ENCODE results near the gene SOST.
"Not testable (repeated sequence)": the region's sequence is repeated elsewhere in the genome, so short reads cannot be mapped to it uniquely, and the experiment has no call there.

The SOST gene

GRCh38 chr17:43758497-43759174 is at the start of gene SOST:
TSS of gene SOST (minus strand) at chr17:43758791. CDS start at chr17:43758741, 50 bp downstream.
- DNase-seq = no peak

- DNase-seq = no peak
These were observed 49.5 kb upstream of the SOST start for GRCh38 chr17:43808076-43808475.

DNA sequence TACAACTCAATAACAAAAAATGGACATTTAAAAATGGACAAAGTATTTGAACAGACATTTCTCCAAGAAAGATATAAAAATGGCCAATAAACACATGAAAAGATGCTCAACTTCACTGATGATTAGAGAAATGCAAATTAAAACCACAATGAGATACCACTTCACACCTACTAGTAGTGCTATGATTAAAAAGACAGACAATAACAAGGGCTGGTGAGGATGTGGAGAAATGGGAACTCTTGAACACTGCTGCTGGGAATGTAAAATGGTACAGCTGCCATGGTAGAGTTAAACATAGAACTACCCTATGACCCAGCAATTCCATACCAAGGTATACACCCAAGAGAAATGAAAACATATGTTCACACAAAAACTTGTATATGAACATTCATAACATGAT is 46.5 kb upstream of the SOST start:
- no peak for DNase-seq

DNA sequence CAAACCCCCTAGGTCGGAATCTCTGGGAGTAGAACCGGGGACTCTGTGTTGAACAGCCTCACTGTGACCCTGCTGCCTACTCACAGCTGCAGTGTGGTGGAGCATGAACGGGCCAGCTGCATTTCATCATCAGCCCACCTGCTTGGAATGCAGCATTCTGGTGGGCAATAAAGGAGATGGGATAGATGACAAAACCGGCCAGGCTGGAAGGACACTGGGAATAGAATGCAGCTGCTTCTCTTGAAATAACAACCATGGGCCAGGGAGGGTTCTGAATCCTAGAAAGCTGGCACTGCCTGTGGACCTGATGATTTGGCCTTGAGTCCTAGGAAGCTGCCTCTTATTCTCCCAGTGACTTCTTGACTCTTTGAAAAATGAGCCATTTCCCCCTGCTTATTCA is 45.2 kb upstream of the SOST start:
- DNase-seq = no peak

DNA sequence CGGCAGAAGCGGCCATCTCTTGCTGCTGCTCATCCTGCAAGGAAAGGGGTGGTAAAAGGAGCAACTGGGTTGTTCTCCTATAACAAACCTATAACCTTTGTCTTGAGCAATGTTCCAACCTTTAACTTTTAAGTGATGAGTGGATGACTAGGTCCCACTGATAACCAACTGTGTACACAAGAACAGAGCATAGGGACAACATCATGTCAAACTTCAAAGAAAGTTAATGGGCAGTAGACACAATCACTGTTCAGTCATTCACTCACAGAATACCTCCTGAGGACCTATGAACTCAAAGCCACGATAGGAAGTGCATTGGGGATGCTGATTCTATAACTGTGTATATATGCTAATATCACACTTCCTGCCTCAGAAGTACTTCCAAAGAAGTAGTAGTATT is 43.3 kb upstream of the SOST start:
- no peak for DNase-seq

- no peak for DNase-seq
These were observed 42.1 kb upstream of the SOST start for GRCh38 chr17:43800736-43801135.

DNA sequence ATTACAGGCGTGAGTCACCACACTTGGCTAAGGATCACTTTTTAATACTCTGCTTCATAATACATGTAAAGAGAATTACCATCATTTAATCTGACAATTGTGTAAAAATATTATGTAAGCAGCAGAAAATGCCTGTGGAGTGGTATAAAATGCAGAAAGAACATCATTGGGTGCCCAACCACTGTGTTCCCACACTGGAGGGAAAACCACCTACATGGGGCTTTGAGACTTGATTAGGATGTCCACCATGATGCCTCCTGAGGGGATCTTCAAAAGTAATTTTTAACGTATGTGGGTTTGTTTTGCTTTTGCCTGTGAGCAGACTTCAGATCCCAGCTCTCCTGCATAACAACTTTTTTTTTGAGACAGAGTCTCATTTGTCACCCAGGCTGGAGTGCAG is 40.5 kb upstream of the SOST start:
- DNase-seq = no peak

DNA sequence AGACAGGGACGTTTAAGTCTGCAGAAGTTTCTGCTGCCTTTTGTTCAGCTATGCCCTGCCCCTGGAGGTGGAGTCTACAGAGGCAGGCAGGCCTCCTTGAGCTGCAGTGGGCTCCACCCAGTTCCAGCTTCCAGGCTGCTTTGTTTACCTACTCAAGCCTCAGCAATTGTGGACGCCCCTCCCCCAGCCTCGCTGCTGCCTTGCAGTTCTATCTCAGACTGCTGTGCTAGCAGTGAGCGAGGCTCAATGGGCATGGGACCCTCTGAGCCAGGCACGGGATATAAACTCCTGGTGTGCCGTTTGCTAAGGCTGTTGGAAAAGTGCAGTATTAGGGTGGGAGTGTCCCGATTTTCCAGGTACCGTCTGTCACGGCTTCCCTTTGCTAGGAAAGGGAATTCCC is 39.4 kb upstream of the SOST start:
- not testable (repeated sequence) for DNase-seq

DNA sequence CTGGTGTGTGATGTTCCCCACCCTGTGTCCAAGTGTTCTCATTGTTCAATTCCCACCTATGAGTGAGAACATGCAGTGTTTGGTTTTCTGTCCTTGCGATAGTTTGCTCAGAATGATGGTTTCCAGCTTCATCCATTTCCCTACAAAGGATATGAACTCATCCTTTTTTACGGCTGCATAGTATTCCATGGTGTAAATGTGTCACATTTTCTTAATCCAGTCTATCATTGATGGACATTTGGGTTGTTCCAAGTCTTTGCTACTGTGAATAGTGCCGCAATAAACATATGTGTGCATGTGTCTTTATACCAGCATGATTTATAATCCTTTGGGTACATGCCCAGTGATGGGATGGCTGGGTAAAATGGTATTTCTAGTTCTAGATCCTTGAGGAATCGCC is 34.1 kb upstream of the SOST start:
- DNase-seq = not testable (repeated sequence)

DNA sequence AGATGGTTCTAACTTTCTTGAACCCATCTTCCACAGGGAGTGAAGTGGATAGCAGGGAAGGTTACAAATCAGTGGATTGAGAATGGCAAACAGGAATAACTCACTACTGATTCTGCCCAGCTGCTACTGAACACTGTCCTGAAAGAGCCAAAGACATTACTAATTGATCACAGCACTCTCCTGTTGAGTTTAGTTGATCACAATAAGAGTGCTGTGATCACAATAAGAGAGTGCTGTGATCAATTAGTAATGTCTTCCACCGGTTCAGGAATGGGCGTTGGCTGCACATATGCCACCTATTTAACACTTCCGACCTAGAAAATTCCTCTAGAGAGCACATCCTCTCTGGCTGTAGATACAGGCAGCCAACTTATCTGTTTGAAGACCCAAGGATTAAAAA is 33.0 kb upstream of the SOST start:
- peak in 1 of 2 donors; percentile 23 for DNase-seq

- DNase-seq = no peak
These were observed 31.8 kb upstream of the SOST start for GRCh38 chr17:43790311-43790940.

DNA sequence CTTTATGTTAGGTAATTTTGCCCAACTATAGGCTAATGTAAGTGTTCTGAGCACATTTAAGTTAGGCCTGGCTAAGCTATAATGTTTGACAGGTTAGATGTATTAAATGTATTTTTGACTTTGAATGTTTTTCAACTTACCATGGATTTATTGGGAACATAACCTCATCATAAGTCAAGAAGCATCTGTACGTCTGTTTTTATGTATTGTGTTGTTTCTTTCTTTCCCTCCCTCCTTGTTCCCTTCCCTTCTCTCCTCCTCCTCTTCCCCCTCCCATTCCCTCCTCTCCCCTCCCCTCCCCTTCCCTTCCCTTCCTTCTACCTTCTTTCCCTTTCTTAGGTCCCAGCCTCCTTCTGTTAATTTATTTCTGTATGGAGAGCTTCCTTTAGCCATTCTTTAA is 30.9 kb upstream of the SOST start:
- no peak for DNase-seq

DNA sequence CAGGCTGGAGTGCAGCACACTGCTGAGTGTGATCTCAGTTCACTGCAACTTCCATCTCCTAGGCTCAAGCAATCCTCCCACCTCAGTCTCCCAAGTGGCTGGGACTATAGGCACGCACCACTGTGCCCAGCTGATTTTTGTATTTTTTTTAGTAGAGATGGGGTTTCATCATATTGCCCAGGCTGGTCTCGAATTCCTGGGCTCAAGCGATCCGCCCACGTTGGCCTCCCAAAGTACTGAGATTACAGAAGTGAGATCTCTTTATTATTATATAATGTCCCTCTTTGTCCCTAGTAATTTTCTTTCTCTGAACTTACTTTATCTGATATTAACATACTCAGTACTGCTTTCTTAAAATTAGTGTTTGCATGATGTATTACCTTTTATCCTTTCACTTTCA is 29.9 kb upstream of the SOST start:
- DNase-seq = no peak

GRCh38 chr17:43787728-43788127 is 29.1 kb upstream of the SOST start:
- no peak for DNase-seq

DNA sequence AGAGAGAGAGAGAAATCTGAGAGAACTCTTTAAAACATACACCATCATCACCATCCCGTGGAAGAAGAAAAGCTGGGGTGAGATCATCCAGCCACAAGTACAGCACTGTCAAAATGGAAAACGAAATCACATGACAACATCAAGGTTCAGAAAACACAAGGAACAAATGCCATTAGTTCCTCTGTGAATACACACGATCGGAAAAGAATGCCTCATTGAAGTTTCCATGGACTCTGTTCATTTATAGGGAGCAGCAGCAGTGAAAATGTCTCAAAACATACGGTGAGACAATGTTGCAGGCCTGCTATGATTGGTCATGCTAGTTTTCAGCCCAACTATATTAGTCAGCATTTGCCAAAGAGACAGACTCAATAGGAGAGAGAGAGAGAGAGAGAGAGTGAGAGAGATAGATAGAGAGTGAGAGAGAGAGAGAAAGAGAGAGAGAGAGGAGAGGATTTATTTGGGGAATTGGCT is 26.1 kb upstream of the SOST start:
- no peak for DNase-seq

GRCh38 chr17:43784068-43784467 is 25.5 kb upstream of the SOST start:
- DNase-seq = no peak

DNA sequence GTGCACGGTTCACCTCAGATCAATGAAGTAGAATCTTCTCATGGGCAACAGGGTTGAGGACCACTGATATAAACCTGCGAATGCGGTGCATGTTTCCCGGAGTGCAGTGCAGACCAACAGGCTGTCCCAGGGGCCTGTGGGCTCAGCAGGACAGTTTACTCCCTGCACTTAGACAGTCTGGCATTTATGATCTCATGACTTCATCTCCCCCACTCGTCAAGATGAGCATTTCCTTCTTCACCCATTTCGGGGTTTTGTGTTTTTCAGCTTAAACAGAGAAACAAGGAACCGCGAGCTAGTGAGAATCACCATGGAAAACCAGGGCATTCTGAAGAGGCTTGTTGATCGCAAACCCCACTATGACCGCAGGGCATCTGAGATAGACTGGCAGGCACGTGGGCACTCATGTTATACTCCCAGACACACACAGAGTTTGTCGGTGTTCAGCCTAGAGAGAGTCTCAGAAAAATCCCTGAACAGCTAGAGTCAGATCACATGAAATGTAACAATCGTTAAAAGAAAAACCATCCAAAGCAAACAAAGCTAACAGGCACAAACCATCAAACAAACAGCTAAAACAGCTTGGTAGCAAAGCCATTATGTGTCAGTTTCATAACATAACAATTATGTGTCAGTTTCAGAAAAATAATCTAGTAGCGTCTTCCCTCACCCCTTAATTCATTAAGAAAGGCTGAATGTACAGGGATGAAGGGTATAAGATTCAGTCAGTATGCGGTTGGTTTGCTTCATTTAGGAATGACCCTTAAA is 24.5 kb upstream of the SOST start:
- DNase-seq = no peak

DNA sequence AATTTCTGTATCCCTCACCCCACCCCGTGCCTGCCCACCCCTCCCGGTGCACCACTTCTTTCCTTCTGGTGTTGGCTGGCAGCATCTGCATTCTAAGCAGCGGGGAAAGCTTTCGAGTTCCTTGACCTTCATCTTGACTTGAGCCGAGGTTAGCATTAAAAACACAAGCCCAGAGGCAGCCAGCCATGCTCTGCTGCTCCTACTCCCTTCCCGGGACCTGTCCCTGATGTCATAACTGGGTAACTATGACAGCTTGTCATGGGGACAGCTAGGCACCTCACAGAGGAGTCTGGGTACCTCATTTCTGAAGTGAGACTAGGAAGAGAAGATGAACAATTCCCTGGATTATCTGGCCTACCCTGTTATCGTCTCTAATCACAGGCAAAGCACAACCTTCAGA is 21.5 kb upstream of the SOST start, which contains the start of gene CFAP97D1:
CFAP97D1 (plus strand) TSS at position 301 of the 400 bp plus-strand sequence; CDS start at position 329, 28 bp downstream.
- DNase-seq = no peak

GRCh38 chr17:43779145-43780125 is 20.8 kb upstream of the SOST start:
- no peak for DNase-seq

DNA sequence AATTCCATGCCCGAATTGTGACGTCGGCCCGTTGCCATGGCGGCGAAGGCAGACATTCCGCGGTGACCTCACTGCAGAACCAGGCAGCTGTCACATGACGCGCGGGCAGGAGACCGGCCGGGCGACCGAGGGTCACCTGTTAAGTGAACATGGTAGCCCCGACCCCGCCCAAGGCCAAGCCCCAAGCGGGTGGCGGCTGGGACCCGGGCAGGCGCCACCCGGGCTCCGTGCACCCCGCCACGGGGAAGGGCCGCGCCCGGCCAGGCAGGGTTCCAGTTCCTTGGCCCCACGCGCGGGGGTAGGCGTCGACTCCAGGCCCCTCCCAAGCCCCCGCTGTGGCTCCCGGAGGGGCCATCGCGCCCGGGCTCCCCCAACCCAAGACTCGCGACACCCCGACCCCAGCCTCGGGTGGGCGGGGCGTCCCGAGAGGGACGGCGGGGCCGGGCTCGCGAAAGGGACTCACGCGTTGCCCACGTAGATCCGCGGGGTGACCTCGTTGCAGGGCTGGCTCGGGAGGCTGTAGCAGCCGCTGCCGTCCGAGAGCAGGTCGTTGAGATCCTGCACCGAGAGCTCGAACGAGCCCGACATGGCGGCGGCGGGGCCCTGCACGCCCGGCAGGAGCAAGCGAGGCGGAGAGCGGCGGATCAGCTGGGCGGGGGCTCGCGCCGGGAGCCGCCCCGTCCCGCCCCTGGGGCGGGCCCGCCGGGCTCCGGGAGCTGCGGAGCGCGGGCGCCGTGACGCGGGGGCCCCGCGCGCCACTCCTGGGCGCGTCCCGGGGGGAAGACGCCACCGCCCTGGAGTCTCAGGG is 19.9 kb upstream of the SOST start, which contains the start of gene DUSP3:
DUSP3 (minus strand) TSS at position 641 of the 808 bp plus-strand sequence; CDS start at position 588, 53 bp downstream.
- DNase-seq = peak; percentile 75 to 83
